ENCODE results near the gene JDP2.

JDP2 gene

GRCh38 chr14:75434890-75435248 lies 7.0 kb downstream of the JDP2 start:
- FAIRE-seq = no peak
- DNase-seq (ENCODE audit: insufficient read length, low spot score) = no peak

GRCh38 chr14:75435473-75435872 lies 7.7 kb downstream of the JDP2 start:
- DNase-seq (ENCODE audit: insufficient read length, low spot score) (no peak), FAIRE-seq (peak; percentile 31)

- FAIRE-seq (no peak), DNase-seq (ENCODE audit: insufficient read length, low spot score) (no peak)
Observed at GRCh38 chr14:75437201-75438143, 9.7 kb downstream of the JDP2 start.

GRCh38 chr14:75438486-75439080 lies 10.8 kb downstream of the JDP2 start:
- DNase-seq (ENCODE audit: insufficient read length, low spot score) = no peak

GRCh38 chr14:75439989-75440388 lies 12.2 kb downstream of the JDP2 start:
- DNase-seq (ENCODE audit: insufficient read length, low spot score) = no peak
- no peak for FAIRE-seq

More at GRCh38 chr14:75438486-75439080, 10.8 kb downstream of the JDP2 start:
- no peak for FAIRE-seq

- DNase-seq (ENCODE audit: insufficient read length, low spot score) (no peak), FAIRE-seq (no peak)
Observed at GRCh38 chr14:75440733-75441477, 13.1 kb downstream of the JDP2 start.

- FAIRE-seq = no peak
- DNase-seq (ENCODE audit: insufficient read length, low spot score) = no peak
Observed at GRCh38 chr14:75441728-75442127, 13.9 kb downstream of the JDP2 start.

GRCh38 chr14:75442166-75442565 lies 14.3 kb downstream of the JDP2 start:
- no peak for DNase-seq (ENCODE audit: insufficient read length, low spot score)
- FAIRE-seq = no peak

GRCh38 chr14:75442642-75443041 lies 14.8 kb downstream of the JDP2 start:
- FAIRE-seq = no peak
- no peak for DNase-seq (ENCODE audit: insufficient read length, low spot score)

GRCh38 chr14:75443203-75443969 lies 15.6 kb downstream of the JDP2 start:
- no peak for FAIRE-seq

GRCh38 chr14:75445236-75445635 lies 17.4 kb downstream of the JDP2 start:
- no peak for FAIRE-seq

More at GRCh38 chr14:75443203-75443969, 15.6 kb downstream of the JDP2 start:
- no peak for DNase-seq (ENCODE audit: insufficient read length, low spot score)

GRCh38 chr14:75445963-75446362 lies 18.1 kb downstream of the JDP2 start:
- DNase-seq (ENCODE audit: insufficient read length, low spot score) (no peak), FAIRE-seq (peak; percentile 28)

More at GRCh38 chr14:75445236-75445635, 17.4 kb downstream of the JDP2 start:
- DNase-seq (ENCODE audit: insufficient read length, low spot score) = no peak

GRCh38 chr14:75446447-75446846 lies 18.6 kb downstream of the JDP2 start:
- no peak for FAIRE-seq

GRCh38 chr14:75448209-75448608 lies 20.4 kb downstream of the JDP2 start:
- no peak for FAIRE-seq
- DNase-seq (ENCODE audit: insufficient read length, low spot score) = no peak

More at GRCh38 chr14:75446447-75446846, 18.6 kb downstream of the JDP2 start:
- no peak for DNase-seq (ENCODE audit: insufficient read length, low spot score)

GRCh38 chr14:75449036-75449435 lies 21.2 kb downstream of the JDP2 start:
- no peak for DNase-seq (ENCODE audit: insufficient read length, low spot score)
- FAIRE-seq = no peak

- FAIRE-seq = no peak
- DNase-seq (ENCODE audit: insufficient read length, low spot score) = no peak
Observed at GRCh38 chr14:75449696-75450095, 21.9 kb downstream of the JDP2 start.

GRCh38 chr14:75450381-75451276 lies 22.8 kb downstream of the JDP2 start:
- DNase-seq (ENCODE audit: insufficient read length, low spot score) = no peak
- FAIRE-seq = no peak

- no peak for FAIRE-seq
- no peak for DNase-seq (ENCODE audit: insufficient read length, low spot score)
Observed at GRCh38 chr14:75452324-75452723, 24.5 kb downstream of the JDP2 start.
